HAP-1 (cell line): ENCODE data around the gene AADACL4.

ENCODE experiments used
- DNase-seq, 2 experiments: peaks; one replicate each; pipeline ENCODE4 v3.0.0-alpha.2; 2016 to 2020; ENCODE audit warnings: low spot score in 2 of 2
- H3K27me3 ChIP-seq: fragments of 250-450 bp; sonication (Bioruptor Pico); 2 replicates; pipeline ENCODE4 v1.5.1; 2020; ENCODE audit warnings: low read depth, mild to moderate bottlenecking, moderate library complexity
- H3K36me3 ChIP-seq: fragments of 250-450 bp; sonication (Bioruptor Pico); replicated peaks from 2 replicates; pipeline ENCODE4 v1.5.1; 2020; ENCODE audit warnings: mild to moderate bottlenecking
- H3K4me1 ChIP-seq: fragments of 250-450 bp; sonication (Bioruptor Pico); 2 replicates; pipeline ENCODE4 v1.5.1; 2020; ENCODE audit warnings: mild to moderate bottlenecking
- H3K4me3 ChIP-seq: fragments of 250-450 bp; sonication (Bioruptor Pico); 2 replicates; pipeline ENCODE4 v1.5.1; 2020; ENCODE audit warnings: mild to moderate bottlenecking, moderate library complexity
- H3K9me3 ChIP-seq: fragments of 250-450 bp; sonication (Bioruptor Pico); 2 replicates; pipeline ENCODE4 v1.5.1; 2020; ENCODE audit warnings: mild to moderate bottlenecking, moderate library complexity
- in situ Hi-C: fragments of 300-500 bp; cut with MboI; formaldehyde crosslinking; loops from 3 replicates; pipeline ENCODE4 v1.14.3; 2020; ENCODE audit warnings: low sequenced_read_pairs, inconsistent platforms, mixed read lengths

AADACL4 gene

DNA sequence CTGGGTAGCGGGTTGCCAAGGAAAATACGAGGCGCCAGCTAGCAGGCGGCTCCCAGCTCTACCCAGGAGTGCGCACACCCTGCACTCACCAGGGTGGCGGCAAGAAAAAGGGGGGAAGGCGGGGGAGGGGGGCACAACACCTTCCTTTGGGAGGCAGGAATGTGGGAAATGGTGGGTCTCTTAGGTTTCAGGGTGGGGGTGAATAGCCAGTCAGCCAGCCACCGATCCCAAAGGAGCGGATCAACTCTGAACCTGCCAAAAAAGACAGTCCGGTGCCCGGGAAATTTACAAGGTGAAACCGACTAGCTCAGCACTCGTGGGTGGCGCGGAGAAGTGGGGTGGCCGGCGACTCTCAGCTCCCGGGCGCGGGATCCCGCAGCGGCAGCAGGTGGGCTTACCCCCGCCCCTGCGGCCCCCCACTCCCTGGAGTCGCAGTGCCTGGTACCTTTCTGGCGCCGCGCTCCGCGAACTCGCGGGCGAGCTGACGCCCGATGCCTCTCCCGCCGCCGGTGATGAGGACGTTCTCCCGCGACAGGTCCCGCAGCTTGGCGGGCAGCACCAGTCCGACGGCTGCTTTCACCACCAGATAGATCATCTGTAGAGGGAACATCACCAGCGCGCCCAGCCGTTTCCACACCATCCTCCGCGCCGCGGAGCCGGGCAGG lies 27.0 kb upstream of the AADACL4 start:
- Histone ChIP-seq H3K4me1 (peaks cover 11% of the 10 kb centered on the region), H3K9me3 (no peaks in the 10 kb centered on the region), H3K4me3 (peak overlapping the region; percentile 70), H3K36me3 (no peaks in the 10 kb centered on the region), H3K27me3 (no peaks in the 10 kb centered on the region)
- DNase-seq, result peak; percentile 7 to 60
- in situ Hi-C loops, result loop anchor here (25.0 kb wide), 1 partner anchor 305 kb away; no protein-coding TSS in a partner anchor

GRCh38 chr1:12617511-12617900 lies 26.4 kb upstream of the AADACL4 start:
- Histone ChIP-seq H3K36me3 (no peaks in the 10 kb centered on the region), H3K4me1 (peaks cover 11% of the 10 kb centered on the region), H3K27me3 (no peaks in the 10 kb centered on the region), H3K9me3 (no peaks in the 10 kb centered on the region), H3K4me3 (peak overlapping the region; percentile 70)
- in situ Hi-C loops, result loop anchor here (25.0 kb wide), 1 partner anchor 305 kb away; no protein-coding TSS in a partner anchor
- peak in 1 of 2 experiments; percentile 13 for DNase-seq

DNA sequence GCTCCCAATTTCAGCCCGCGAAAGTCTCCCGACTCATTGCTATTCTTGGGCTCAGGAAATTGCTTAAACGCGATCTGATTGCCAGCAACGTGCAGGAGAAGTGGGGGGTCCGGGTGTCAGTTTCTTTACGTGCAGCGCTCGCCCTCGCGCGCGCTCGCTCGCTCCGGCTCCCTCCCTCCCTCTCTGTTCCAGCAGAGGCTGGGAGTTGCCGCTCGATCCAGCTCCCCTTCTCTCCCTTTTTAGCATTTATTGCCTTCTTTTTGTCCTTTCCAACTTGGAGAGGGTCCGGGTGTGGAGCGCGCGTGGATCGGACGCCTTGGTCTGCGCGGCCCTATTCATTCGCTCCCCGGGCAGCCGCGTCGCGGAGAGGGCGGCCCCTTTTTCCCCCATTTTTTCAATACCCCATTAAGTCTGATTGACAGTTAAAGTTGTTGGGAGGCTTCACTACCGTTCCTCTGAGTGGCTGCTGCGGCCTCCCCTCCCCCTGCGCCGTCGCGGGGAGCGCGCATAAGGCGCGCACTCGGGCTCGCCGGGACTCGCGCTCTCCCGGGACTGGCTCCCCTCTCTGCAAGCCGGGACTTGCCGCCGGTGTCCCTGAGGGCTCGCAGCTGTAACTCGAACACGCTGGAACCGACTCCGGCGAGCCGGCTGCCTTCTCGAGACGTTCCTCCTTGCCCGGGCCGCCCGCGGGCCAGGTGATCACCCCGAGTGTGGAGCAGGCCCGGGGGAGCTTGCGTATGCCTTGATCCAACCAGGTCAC lies 25.8 kb upstream of the AADACL4 start, which contains the start of gene DHRS3:
Gene DHRS3, minus strand, starts transcription at position 310 of the 760 bp plus-strand sequence. CDS start 862 bp downstream, outside the sequence.
- in situ Hi-C loops, result loop anchor here (25.0 kb wide), 1 partner anchor 306 kb away; no protein-coding TSS in a partner anchor
- Histone ChIP-seq H3K4me3 (peak within 1 kb of the TSS; percentile 70), H3K36me3 (no peaks in the 10 kb centered on the region), H3K4me1 (peaks cover 11% of the 10 kb centered on the region), H3K27me3 (no peaks in the 10 kb centered on the region), H3K9me3 (no peaks in the 10 kb centered on the region)
- DNase-seq, result peak; percentile 91 to 95

DNA sequence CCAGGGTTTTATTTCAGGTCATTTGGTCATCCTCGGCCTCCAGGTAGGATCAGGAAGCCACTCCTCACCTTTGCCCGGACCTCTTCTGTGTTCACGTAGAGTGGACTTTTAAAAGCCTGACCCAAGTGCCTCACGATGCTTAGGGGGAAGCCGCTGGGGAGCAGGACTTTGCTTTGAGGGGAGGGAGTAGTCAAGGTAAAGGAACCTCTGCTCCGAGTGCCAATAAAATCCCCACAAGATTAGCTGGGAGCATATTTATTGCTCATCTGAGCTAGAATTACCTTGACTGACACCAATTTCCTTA lies 25.3 kb upstream of the AADACL4 start:
- no peaks in the 10 kb centered on the region for H3K9me3 ChIP-seq
- H3K4me1 ChIP-seq, result peaks cover 11% of the 10 kb centered on the region
- H3K4me3 ChIP-seq, result peak overlapping the region; percentile 70
- no peaks in the 10 kb centered on the region for H3K27me3 ChIP-seq
- H3K36me3 ChIP-seq, result no peaks in the 10 kb centered on the region
- in situ Hi-C loops, result loop anchor here (25.0 kb wide), 1 partner anchor 306 kb away; no protein-coding TSS in a partner anchor
- DNase-seq, result no peak

DNA sequence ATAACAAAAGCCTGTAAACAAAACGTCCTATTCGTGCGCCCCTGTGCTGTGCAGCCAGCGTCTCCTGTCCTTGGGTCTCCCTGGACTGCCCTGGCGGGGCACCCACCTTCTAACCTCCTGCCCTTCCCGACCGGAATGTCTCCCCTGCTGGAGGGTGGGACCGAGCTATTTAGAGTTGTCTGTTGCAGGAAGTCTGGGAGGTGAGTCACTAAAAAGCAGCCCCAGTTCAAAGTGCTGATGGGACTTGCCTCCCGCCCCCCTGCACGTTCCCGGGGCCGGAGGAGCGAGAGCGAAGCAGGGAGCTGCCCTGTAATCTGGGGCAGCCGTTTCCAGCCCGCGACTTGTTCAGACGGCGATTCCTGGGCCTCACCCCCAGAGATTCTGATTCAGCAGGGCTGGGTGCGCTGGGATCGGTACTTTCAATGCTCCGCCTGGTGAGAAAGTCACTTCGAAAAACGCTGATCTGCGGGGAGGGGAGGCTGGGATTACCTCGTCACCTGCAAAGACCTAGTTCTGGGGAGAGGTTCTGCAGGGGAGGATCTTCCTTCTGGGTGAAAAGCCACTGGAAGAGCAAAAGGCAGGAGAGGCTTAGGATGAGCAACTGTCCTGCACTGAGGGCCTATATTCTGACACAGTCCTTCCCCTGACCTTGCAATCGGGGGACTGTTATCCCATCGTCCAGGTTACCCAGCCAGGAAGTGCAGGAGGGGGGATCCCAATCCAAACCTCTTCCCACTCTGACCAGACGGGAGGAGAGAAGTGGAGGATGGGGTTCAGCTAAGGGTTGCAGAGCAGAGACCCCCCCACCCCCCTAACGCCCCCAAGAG lies 24.7 kb upstream of the AADACL4 start:
- DNase-seq, result peak; percentile 67 to 79
- Histone ChIP-seq H3K9me3 (no peaks in the 10 kb centered on the region), H3K4me3 (peak overlapping the region; percentile 70), H3K27me3 (no peaks in the 10 kb centered on the region), H3K36me3 (no peaks in the 10 kb centered on the region), H3K4me1 (peaks cover 11% of the 10 kb centered on the region)
- in situ Hi-C loops, result loop anchor here (25.0 kb wide), 1 partner anchor 307 kb away; no protein-coding TSS in a partner anchor

DNA sequence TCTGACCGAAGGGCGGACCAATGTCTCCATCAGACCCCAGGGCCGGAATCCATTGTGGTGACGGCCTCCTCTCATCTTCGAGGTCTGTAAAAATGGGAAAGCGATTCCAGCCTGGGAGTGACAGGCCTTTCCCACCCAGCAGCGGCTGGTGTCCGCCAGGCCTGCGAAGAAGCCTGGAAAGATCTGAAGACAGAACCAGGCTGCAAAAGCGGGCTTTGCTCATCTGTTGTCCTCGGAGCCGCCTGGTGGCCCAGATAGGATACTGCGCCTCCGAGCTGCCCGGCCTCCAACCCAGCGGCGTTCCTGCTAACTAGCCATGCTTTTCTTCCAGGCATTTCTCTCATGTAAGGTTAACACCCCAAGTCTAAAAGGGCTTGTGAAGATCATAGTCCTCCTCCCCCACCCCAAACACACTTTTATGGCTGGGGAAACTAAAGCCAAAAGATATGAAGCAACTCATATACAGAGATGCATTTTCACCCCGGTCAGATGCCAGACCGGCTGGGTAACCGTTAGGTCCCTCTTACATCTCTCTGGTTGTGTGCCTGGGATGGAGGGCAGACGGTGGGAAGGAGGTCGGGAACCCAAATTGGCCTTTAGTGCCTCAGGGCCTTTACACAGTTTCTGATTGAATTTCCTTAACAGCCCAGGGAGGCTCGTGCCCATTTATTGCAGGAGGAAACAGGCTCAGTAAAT lies 23.9 kb upstream of the AADACL4 start:
- H3K4me3 ChIP-seq, result peak overlapping the region; percentile 70
- in situ Hi-C loops, result loop anchor here (25.0 kb wide), 1 partner anchor 308 kb away; no protein-coding TSS in a partner anchor
- peak; percentile 82 to 90 for DNase-seq
- H3K4me1 ChIP-seq, result peaks cover 8% of the 10 kb centered on the region
- no peaks in the 10 kb centered on the region for H3K27me3 ChIP-seq
- H3K36me3 ChIP-seq, result no peaks in the 10 kb centered on the region
- H3K9me3 ChIP-seq, result no peaks in the 10 kb centered on the region

DNA sequence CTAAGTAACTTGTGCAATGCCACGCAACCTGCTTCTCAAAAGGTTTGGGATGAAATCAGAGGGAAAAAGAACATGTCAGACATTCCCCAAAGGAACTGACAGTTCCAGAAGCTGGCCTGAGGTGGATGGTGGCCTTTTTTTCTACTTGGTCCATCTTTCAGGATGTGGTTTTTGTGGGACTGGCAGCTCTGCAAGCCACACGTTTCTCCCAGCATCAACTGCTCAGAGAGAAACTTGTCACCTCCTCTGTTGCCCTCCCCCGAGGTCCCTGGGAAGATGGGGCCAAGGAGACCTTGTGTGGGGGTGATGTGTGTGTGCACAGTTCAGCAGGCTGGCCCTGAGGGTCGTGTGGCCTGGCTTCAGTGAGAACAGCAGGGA lies 23.4 kb upstream of the AADACL4 start:
- in situ Hi-C loops, result loop anchor here (25.0 kb wide), 1 partner anchor 308 kb away; no protein-coding TSS in a partner anchor
- H3K27me3 ChIP-seq, result no peaks in the 10 kb centered on the region

DNA sequence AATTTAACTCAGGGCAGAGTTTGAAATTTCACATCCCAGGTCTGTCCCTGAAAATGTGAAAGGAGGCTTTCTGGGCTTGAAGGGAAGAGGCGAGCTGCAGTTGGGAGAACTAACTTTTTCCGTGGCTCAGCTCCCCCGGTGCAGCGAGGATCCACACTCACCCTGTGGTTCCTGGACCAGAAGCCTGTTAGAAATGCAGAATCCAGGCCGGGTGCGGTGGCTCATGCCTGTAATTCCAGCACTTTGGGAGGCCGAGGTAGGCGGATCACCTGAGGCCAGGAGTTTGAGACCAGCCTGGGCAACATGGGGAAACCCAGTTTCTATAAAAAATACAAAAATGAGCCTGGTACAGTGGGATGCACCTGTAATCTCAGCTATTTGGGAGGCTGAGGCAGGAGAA lies 23.0 kb upstream of the AADACL4 start:
- Histone ChIP-seq H3K4me3 (no peak overlapping the region), H3K36me3 (no peaks in the 10 kb centered on the region), H3K27me3 (no peaks in the 10 kb centered on the region), H3K9me3 (no peaks in the 10 kb centered on the region), H3K4me1 (peaks cover 3% of the 10 kb centered on the region)
- in situ Hi-C loops, result loop anchor here (25.0 kb wide), 1 partner anchor 309 kb away; no protein-coding TSS in a partner anchor
- no peak for DNase-seq

More for the DNA sequence above, 23.4 kb upstream of the AADACL4 start:
- H3K4me3 ChIP-seq, result no peak overlapping the region
- no peaks in the 10 kb centered on the region for H3K36me3 ChIP-seq
- H3K4me1 ChIP-seq, result peaks cover 3% of the 10 kb centered on the region
- no peak for DNase-seq
- H3K9me3 ChIP-seq, result no peaks in the 10 kb centered on the region

DNA sequence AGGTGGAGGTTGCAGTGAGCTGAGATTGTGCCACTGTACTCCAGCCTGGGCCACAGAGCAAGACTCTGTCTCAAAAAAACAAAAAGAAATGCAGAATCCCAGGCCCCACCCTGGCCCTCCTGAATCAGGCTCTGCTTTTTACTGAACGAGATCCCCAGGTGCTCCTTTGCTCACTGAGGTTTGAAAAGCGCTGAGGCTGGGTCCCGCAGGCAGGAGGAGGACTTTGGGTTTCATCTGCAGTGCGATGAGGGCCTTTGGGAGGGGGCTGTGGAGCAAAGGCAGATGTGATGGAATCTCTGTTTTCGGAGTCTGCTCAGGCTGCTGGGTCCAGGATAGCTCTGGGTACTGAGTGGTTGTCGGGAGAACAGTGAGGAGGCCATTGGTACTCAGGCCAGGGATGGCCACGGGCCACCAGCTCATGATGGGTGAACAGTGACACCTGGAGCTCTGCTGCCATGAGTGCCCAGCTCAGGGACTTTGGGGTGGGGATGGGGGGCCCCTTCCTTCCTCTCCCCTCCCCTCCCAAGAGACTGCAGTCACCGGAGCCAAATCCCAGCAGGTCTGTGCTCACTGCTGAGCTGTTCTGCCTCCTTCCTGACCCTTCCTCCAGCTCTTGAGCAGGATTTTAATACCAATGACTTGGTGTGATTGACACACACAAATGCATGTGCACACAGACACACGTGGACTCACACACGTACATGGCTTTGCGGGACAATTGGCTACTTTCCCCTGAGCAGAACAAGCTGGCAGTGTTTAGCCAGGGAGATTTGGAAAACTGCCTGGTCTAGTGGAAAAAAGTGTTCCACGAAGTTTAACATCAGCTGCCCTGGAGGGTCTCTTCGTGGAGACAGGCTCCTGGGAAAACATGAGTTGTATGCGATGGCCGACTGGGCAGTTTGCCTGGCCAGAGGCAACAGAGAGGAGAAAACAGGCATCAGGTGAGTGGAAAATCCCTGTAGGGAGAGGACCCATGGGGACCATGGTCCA lies 22.2 kb upstream of the AADACL4 start:
- no peak for DNase-seq
- H3K27me3 ChIP-seq, result no peaks in the 10 kb centered on the region
- H3K4me3 ChIP-seq, result no peak overlapping the region
- H3K36me3 ChIP-seq, result no peaks in the 10 kb centered on the region
- H3K4me1 ChIP-seq, result peaks cover 10% of the 10 kb centered on the region
- no peaks in the 10 kb centered on the region for H3K9me3 ChIP-seq
- in situ Hi-C loops, result loop anchor here (25.0 kb wide), 1 partner anchor 309 kb away; no protein-coding TSS in a partner anchor

DNA sequence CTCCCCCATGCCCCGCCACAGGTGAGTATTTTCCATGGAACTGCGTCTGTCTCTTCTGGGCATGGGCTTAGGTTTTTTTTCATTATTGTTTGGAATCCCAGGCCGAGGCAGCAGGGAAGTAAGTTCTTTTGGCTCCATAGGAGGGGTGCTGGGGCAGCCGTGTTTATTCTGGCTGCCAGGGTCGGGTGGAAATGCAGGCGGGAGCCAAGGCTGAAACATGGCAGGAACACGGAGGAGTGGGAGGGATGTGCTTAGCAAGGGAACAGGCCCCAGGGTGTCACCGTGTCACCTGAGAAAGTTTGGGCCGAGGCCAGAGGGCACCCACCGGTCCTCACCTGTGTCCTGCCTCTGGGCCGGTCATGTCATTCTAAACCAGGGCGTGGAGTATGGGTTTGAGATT lies 21.4 kb upstream of the AADACL4 start:
- Histone ChIP-seq H3K36me3 (no peaks in the 10 kb centered on the region), H3K9me3 (no peaks in the 10 kb centered on the region), H3K4me3 (no peak overlapping the region), H3K27me3 (no peaks in the 10 kb centered on the region), H3K4me1 (peaks cover 16% of the 10 kb centered on the region)
- in situ Hi-C loops, result loop anchor here (25.0 kb wide), 1 partner anchor 310 kb away; no protein-coding TSS in a partner anchor
- no peak for DNase-seq

GRCh38 chr1:12625276-12625675 lies 18.6 kb upstream of the AADACL4 start:
- in situ Hi-C loops, result no loop called here
- DNase-seq, result no peak
- H3K4me3 ChIP-seq, result no peak overlapping the region
- H3K36me3 ChIP-seq, result no peaks in the 10 kb centered on the region
- peaks cover 15% of the 10 kb centered on the region for H3K4me1 ChIP-seq
- no peaks in the 10 kb centered on the region for H3K27me3 ChIP-seq
- H3K9me3 ChIP-seq, result peaks cover 4% of the 10 kb centered on the region; the same call in 1 of the 2 replicates

GRCh38 chr1:12626888-12627287 lies 17.0 kb upstream of the AADACL4 start:
- peak; percentile 54 to 80 for DNase-seq
- in situ Hi-C loops, result no loop called here

More at GRCh38 chr1:12626888-12627287, 17.0 kb upstream of the AADACL4 start:
- Histone ChIP-seq H3K9me3 (peaks cover 4% of the 10 kb centered on the region; the same call in 1 of the 2 replicates), H3K36me3 (no peaks in the 10 kb centered on the region), H3K4me1 (peaks cover 15% of the 10 kb centered on the region), H3K4me3 (no peak overlapping the region), H3K27me3 (no peaks in the 10 kb centered on the region)
